K562 (cell line): ENCODE data around the gene C11orf98. TPM values are rescaled to one million over a fixed set of nuclear protein-coding genes. Genes with fewer than 3 reads are reported as not detected.
A peak's percentile ranks its signal among the peaks of the same experiment; 100 is the strongest.

Experiments
- ATF7 ChIP-seq: fragments of 450-650 bp; IDR thresholded peaks from 2 replicates; pipeline ENCODE4 v1.7.1; 2014; ENCODE audit warnings: mild to moderate bottlenecking, moderate library complexity
- CBFB ChIP-seq: sonication (generic); formaldehyde crosslinking; IDR thresholded peaks from 2 replicates; pipeline ENCODE4 v1.4.0; 2020; ENCODE audit warnings: mild to moderate bottlenecking, missing genetic modification reagents
- CBX1 ChIP-seq: sonication (generic); IDR thresholded peaks from 2 replicates; pipeline ENCODE4 v1.6.1; 2016; ENCODE audit warnings: antibody characterized with exemption, low read depth, mild to moderate bottlenecking
- ESRRB ChIP-seq: fragments of 250-450 bp; sonication (Bioruptor Pico); IDR thresholded peaks from 2 replicates; pipeline ENCODE4 v1.5.0; 2020; ENCODE audit warnings: mild to moderate bottlenecking, moderate library complexity, borderline replicate concordance
- FOXK2 ChIP-seq, 2 experiments: fragments of 450-650 bp; IDR thresholded peaks in 1 of 2; conservative IDR thresholded peaks in 1 of 2; 2 replicates each; pipeline ENCODE4 v1.6.1; 2016; ENCODE audit warnings: low read depth in 2 of 2, mild to moderate bottlenecking in 1 of 2
- HDAC2 ChIP-seq: fragments of 450-650 bp; IDR thresholded peaks from 2 replicates; pipeline ENCODE4 v1.6.1; 2016; ENCODE audit warnings: mild to moderate bottlenecking
- KLF10 ChIP-seq: fragments of 250-450 bp; sonication (Bioruptor Pico); IDR thresholded peaks from 2 replicates; pipeline ENCODE4 v1.6.1; 2021; ENCODE audit warnings: matching md5 sums
- NFXL1 ChIP-seq: fragments of 450-650 bp; formaldehyde crosslinking; IDR thresholded peaks from 2 replicates; pipeline ENCODE4 v1.4.0; 2021; ENCODE audit warnings: mild to moderate bottlenecking
- SMAD3 ChIP-seq: fragments of 450-650 bp; formaldehyde crosslinking; conservative IDR thresholded peaks from 2 replicates; pipeline ENCODE4 v1.4.0; 2020; ENCODE audit warnings: mild to moderate bottlenecking
- TEAD1 ChIP-seq, 2 experiments: fragments of 450-650 bp in 1 of 2; sonication (generic) in 1 of 2; formaldehyde crosslinking; IDR thresholded peaks; 2 replicates each; pipeline versions ENCODE4 v1.4.0 to v1.8.0; 2020 to 2022; ENCODE audit warnings: mild to moderate bottlenecking in 2 of 2, missing genetic modification reagents in 1 of 2
- ZNF717 ChIP-seq: fragments of 250-450 bp; sonication (Bioruptor Pico); IDR thresholded peaks from 2 replicates; pipeline ENCODE4 v1.5.0; 2021
- ZNF830 ChIP-seq: fragments of 250-450 bp; sonication (Bioruptor Pico); IDR thresholded peaks from 2 replicates; pipeline ENCODE4 v1.5.0; 2021; ENCODE audit warnings: mild to moderate bottlenecking
- polyA plus RNA-seq, 8 experiments: library from polyadenylated mRNA; depleted of rRNA in 4 of 8; stranded (reverse) in 5 of 8; unstranded in 3 of 8; fragments of >200 nt; fragmentation: Nextera tagmentation in 2 of 8; fragmentation: Illumina TruSeq in 1 of 8; extraction: Ambion mirVana in 2 of 8; extraction: Trizol in 1 of 8; gene quantifications; 2 replicates each; pipeline versions ENCODE4 v1.2.1 to v1.2.3, GENCODE V29; 2011 to 2014; ENCODE audit warnings: inconsistent platforms in 1 of 8, missing spikeins in 1 of 8
- total RNA-seq, 7 experiments: library from RNA; depleted of rRNA in 6 of 7; stranded (reverse); fragments of >200 nt in 6 of 7; fragmentation: Illumina TruSeq in 2 of 7; extraction: Trizol in 2 of 7; gene quantifications; 2 replicates each; pipeline versions ENCODE4 v1.2.1 to v1.2.3, GENCODE V29; 2011 to 2021; ENCODE audit warnings: low replicate concordance in 1 of 7
- TF ChIP-seq, protein P1 (sequence below): fragments of 450-650 bp; IDR thresholded peaks from 2 replicates; pipeline ENCODE4 v1.6.1; 2017; ENCODE audit warnings: antibody characterized with exemption, mild to moderate bottlenecking
- TF ChIP-seq, protein P2 (sequence below): fragments of 450-650 bp; IDR thresholded peaks from 2 replicates; pipeline ENCODE4 v1.6.1; 2016; ENCODE audit warnings: borderline replicate concordance
- TF ChIP-seq, protein P3 (sequence below), 2 experiments: fragments of 250-450 bp in 1 of 2; fragments of 450-650 bp in 1 of 2; sonication (Bioruptor Pico) in 1 of 2; IDR thresholded peaks; 2 replicates each; pipeline versions ENCODE4 v1.6.1 to v1.8.0; 2016 to 2021; ENCODE audit warnings: mild to moderate bottlenecking in 2 of 2, moderate library complexity in 2 of 2, missing compliant biosample characterization in 1 of 2, missing genetic modification characterization in 1 of 2
- TF ChIP-seq, protein P4 (sequence below): sonication (generic); formaldehyde crosslinking; IDR thresholded peaks from 2 replicates; pipeline ENCODE4 v1.8.1; 2023; ENCODE audit warnings: mild to moderate bottlenecking, missing genetic modification reagents
- TF ChIP-seq, protein P5 (sequence below): fragments of 450-650 bp; formaldehyde crosslinking; IDR thresholded peaks from 2 replicates; pipeline ENCODE4 v1.4.0; 2022; ENCODE audit warnings: missing genetic modification characterization

Gene C11orf98
- total and polyA plus RNA-seq, 9 of the 15 experiments (the other 6 are each of a cell fraction or from before 2014, with no cell fraction given): 103 to 352 (median 218) TPM

DNA sequence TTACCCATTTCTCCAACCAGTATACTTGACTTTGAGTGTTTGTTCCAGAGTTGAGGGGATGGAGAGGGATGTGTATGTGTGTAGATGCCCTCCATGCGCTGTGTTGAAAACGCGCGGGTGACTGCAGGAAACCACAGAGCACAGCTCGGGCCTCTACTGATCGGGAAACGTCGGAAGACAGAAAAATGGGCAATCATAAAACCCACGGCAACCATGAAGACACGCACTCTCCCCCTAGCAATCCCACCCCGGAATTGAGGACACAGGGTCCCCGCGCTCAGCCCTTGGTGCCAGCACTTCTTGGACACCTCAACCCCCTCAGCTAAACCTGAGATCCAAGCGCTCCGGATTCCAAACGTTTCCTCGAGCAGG, 6.2 kb upstream of the C11orf98 start (continued):
- no peak for TF ChIP-seq ESRRB
- TF ChIP-seq, protein P1, sequence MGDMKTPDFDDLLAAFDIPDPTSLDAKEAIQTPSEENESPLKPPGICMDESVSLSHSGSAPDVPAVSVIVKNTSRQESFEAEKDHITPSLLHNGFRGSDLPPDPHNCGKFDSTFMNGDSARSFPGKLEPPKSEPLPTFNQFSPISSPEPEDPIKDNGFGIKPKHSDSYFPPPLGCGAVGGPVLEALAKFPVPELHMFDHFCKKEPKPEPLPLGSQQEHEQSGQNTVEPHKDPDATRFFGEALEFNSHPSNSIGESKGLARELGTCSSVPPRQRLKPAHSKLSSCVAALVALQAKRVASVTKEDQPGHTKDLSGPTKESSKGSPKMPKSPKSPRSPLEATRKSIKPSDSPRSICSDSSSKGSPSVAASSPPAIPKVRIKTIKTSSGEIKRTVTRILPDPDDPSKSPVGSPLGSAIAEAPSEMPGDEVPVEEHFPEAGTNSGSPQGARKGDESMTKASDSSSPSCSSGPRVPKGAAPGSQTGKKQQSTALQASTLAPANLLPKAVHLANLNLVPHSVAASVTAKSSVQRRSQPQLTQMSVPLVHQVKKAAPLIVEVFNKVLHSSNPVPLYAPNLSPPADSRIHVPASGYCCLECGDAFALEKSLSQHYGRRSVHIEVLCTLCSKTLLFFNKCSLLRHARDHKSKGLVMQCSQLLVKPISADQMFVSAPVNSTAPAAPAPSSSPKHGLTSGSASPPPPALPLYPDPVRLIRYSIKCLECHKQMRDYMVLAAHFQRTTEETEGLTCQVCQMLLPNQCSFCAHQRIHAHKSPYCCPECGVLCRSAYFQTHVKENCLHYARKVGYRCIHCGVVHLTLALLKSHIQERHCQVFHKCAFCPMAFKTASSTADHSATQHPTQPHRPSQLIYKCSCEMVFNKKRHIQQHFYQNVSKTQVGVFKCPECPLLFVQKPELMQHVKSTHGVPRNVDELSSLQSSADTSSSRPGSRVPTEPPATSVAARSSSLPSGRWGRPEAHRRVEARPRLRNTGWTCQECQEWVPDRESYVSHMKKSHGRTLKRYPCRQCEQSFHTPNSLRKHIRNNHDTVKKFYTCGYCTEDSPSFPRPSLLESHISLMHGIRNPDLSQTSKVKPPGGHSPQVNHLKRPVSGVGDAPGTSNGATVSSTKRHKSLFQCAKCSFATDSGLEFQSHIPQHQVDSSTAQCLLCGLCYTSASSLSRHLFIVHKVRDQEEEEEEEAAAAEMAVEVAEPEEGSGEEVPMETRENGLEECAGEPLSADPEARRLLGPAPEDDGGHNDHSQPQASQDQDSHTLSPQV: peak; percentile 40; the same call in 1 of the 2 replicates
- no peak for TF ChIP-seq TEAD1 (CRISPR knock-in tag; IDR thresholded peaks at IDR 0.05)
- no peak for TF ChIP-seq ZNF830 (CRISPR knock-in tag)
- TF ChIP-seq CBFB (CRISPR knock-in tag): no peak
- TF ChIP-seq SMAD3: no peak
- TF ChIP-seq KLF10 (CRISPR knock-in tag): no peak
- TF ChIP-seq CBX1: no peak
- no peak; a peak in 1 of 4 replicates for TF ChIP-seq FOXK2 (conservative IDR thresholded peaks at IDR 0.05 in 1 of 2, IDR thresholded peaks at IDR 0.05 in 1 of 2; ENCODE audit: low read depth in 2 of 2)
- no peak for TF ChIP-seq NFXL1 (CRISPR knock-in tag)
- TF ChIP-seq ZNF717 (CRISPR knock-in tag): no peak
- TF ChIP-seq, protein P2, sequence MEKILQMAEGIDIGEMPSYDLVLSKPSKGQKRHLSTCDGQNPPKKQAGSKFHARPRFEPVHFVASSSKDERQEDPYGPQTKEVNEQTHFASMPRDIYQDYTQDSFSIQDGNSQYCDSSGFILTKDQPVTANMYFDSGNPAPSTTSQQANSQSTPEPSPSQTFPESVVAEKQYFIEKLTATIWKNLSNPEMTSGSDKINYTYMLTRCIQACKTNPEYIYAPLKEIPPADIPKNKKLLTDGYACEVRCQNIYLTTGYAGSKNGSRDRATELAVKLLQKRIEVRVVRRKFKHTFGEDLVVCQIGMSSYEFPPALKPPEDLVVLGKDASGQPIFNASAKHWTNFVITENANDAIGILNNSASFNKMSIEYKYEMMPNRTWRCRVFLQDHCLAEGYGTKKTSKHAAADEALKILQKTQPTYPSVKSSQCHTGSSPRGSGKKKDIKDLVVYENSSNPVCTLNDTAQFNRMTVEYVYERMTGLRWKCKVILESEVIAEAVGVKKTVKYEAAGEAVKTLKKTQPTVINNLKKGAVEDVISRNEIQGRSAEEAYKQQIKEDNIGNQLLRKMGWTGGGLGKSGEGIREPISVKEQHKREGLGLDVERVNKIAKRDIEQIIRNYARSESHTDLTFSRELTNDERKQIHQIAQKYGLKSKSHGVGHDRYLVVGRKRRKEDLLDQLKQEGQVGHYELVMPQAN: peak; percentile 12; the same call in 1 of the 2 replicates
- TF ChIP-seq HDAC2: 0 out of 2 replicates have a peak, but pooled peaks have one; percentile 21
- TF ChIP-seq, protein P3, sequence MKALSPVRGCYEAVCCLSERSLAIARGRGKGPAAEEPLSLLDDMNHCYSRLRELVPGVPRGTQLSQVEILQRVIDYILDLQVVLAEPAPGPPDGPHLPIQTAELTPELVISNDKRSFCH (CRISPR knock-in tag; IDR thresholded peaks at IDR 0.05): no peak
- TF ChIP-seq, protein P3 (tag; IDR thresholded peaks at IDR 0.05): no peak
- peak; percentile 67 for TF ChIP-seq ATF7
- TF ChIP-seq, protein P4, sequence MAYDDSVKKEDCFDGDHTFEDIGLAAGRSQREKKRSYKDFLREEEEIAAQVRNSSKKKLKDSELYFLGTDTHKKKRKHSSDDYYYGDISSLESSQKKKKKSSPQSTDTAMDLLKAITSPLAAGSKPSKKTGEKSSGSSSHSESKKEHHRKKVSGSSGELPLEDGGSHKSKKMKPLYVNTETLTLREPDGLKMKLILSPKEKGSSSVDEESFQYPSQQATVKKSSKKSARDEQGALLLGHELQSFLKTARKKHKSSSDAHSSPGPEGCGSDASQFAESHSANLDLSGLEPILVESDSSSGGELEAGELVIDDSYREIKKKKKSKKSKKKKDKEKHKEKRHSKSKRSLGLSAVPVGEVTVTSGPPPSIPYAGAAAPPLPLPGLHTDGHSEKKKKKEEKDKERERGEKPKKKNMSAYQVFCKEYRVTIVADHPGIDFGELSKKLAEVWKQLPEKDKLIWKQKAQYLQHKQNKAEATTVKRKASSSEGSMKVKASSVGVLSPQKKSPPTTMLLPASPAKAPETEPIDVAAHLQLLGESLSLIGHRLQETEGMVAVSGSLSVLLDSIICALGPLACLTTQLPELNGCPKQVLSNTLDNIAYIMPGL (CRISPR knock-in tag): no peak
- TF ChIP-seq, protein P5, sequence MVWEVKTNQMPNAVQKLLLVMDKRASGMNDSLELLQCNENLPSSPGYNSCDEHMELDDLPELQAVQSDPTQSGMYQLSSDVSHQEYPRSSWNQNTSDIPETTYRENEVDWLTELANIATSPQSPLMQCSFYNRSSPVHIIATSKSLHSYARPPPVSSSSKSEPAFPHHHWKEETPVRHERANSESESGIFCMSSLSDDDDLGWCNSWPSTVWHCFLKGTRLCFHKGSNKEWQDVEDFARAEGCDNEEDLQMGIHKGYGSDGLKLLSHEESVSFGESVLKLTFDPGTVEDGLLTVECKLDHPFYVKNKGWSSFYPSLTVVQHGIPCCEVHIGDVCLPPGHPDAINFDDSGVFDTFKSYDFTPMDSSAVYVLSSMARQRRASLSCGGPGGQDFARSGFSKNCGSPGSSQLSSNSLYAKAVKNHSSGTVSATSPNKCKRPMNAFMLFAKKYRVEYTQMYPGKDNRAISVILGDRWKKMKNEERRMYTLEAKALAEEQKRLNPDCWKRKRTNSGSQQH: no peak
